DND-41 (cell line): ENCODE results near the gene SST.

ENCODE experiments used
- EZH2 ChIP-seq: IDR thresholded peaks from 3 replicates; pipeline ENCODE4 v1.6.1; 2012; ENCODE audit warnings: borderline replicate concordance, low read depth, mild to moderate bottlenecking, moderate library complexity, low read length, inconsistent platforms; ENCODE audit not compliant: severe bottlenecking
- TF ChIP-seq, protein P1 (sequence below): IDR thresholded peaks from 2 replicates; pipeline ENCODE4 v1.5.1; 2012; ENCODE audit warnings: borderline replicate concordance, low read length, moderate library complexity, mild to moderate bottlenecking; ENCODE audit not compliant: poor library complexity, severe bottlenecking; ENCODE audit errors: extremely low read depth

DNA sequence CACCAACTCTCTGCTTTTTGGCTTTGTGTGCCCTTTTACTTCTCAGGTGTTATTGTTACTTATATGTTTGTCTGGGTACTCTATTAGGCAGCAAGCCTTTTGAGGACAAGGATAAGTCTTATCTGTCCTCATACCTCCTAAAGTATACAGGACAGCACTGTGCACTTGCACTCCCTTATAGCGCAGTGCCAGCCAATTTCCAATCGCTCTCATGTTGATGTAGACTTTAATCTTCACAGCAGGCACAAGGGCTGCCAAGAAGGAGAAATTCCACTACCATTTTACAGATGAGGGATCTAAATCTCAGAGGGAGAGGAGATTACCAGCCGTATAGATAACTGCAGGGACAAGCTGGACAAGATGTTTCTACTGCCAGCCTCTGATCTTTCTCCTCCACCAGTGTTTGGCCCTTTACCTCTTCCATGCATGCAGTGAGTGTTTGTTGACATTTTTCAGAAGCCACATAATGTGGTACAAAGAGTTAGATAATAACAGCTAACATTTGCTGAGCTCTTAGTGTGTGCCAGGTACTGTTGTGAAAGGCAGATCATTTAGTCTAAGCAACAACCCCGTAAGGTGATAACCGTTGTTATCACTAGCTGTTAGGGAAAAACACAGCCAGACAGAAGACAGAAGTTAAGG lies 30.1 kb downstream of the SST start:
- no peak for TF ChIP-seq EZH2
- TF ChIP-seq, protein P1, sequence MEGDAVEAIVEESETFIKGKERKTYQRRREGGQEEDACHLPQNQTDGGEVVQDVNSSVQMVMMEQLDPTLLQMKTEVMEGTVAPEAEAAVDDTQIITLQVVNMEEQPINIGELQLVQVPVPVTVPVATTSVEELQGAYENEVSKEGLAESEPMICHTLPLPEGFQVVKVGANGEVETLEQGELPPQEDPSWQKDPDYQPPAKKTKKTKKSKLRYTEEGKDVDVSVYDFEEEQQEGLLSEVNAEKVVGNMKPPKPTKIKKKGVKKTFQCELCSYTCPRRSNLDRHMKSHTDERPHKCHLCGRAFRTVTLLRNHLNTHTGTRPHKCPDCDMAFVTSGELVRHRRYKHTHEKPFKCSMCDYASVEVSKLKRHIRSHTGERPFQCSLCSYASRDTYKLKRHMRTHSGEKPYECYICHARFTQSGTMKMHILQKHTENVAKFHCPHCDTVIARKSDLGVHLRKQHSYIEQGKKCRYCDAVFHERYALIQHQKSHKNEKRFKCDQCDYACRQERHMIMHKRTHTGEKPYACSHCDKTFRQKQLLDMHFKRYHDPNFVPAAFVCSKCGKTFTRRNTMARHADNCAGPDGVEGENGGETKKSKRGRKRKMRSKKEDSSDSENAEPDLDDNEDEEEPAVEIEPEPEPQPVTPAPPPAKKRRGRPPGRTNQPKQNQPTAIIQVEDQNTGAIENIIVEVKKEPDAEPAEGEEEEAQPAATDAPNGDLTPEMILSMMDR: no peak
